IPS-15b (cell line): ENCODE results near the gene PPM1M.
A peak's percentile ranks its signal among the peaks of the same experiment; 100 is the strongest.

Experiments
- H3K27me3 ChIP-seq: one replicate; pipeline ENCODE4 v1.6.1; 2013; ENCODE audit warnings: low read length; ENCODE audit not compliant: control insufficient read depth, insufficient read depth
- H3K36me3 ChIP-seq: one replicate; pipeline ENCODE4 v1.6.1; 2013; ENCODE audit warnings: low read length; ENCODE audit not compliant: control insufficient read depth, insufficient read depth
- H3K4me1 ChIP-seq: one replicate; pipeline ENCODE4 v1.6.1; 2013; ENCODE audit warnings: mild to moderate bottlenecking, low read length; ENCODE audit not compliant: control insufficient read depth, insufficient read depth
- H3K4me3 ChIP-seq: one replicate; pipeline ENCODE4 v1.5.1; 2013; ENCODE audit warnings: low read depth, low read length
- H3K9ac ChIP-seq: one replicate; pipeline ENCODE4 v1.6.1; 2013; ENCODE audit warnings: low read depth, mild to moderate bottlenecking, low read length
- H3K9me3 ChIP-seq: one replicate; pipeline ENCODE4 v1.6.1; 2013; ENCODE audit warnings: mild to moderate bottlenecking, low read length; ENCODE audit not compliant: control insufficient read depth, insufficient read depth

The PPM1M gene

GRCh38 chr3:52243791-52244628, 1.5 kb upstream of the PPM1M start:
- Histone ChIP-seq H3K27me3 (peaks cover 29% of the 10 kb centered on the region), H3K36me3 (peaks cover 3% of the 10 kb centered on the region), H3K9ac (no peak overlapping the region), H3K9me3 (no peaks in the 10 kb centered on the region), H3K4me1 (peaks cover 12% of the 10 kb centered on the region), H3K4me3 (no peak overlapping the region)

- Histone ChIP-seq H3K27me3 (peaks cover 29% of the 10 kb centered on the region), H3K36me3 (peaks cover 10% of the 10 kb centered on the region), H3K4me3 (peak overlapping the region; percentile 65), H3K4me1 (peaks cover 3% of the 10 kb centered on the region), H3K9ac (no peak overlapping the region), H3K9me3 (no peaks in the 10 kb centered on the region)
These were observed 683 bp downstream of the PPM1M start for GRCh38 chr3:52246264-52246620.

- peaks cover 29% of the 10 kb centered on the region for H3K27me3 ChIP-seq
- no peak overlapping the region for H3K9ac ChIP-seq
- H3K36me3 ChIP-seq: peaks cover 16% of the 10 kb centered on the region
- H3K4me1 ChIP-seq: peaks cover 3% of the 10 kb centered on the region
- no peaks in the 10 kb centered on the region for H3K9me3 ChIP-seq
- H3K4me3 ChIP-seq: no peak overlapping the region
These were observed 1.3 kb downstream of the PPM1M start for GRCh38 chr3:52246728-52247408.

- Histone ChIP-seq H3K4me1 (peaks cover 3% of the 10 kb centered on the region), H3K4me3 (no peak overlapping the region), H3K9me3 (no peaks in the 10 kb centered on the region), H3K9ac (no peak overlapping the region), H3K27me3 (peaks cover 29% of the 10 kb centered on the region), H3K36me3 (peaks cover 19% of the 10 kb centered on the region)
These were observed 2.0 kb downstream of the PPM1M start for GRCh38 chr3:52247409-52248164.

GRCh38 chr3:52248165-52248541, 2.6 kb downstream of the PPM1M start:
- no peaks in the 10 kb centered on the region for H3K9me3 ChIP-seq
- no peak overlapping the region for H3K9ac ChIP-seq
- peaks cover 3% of the 10 kb centered on the region for H3K4me1 ChIP-seq
- H3K27me3 ChIP-seq: peaks cover 29% of the 10 kb centered on the region
- no peak overlapping the region for H3K4me3 ChIP-seq
- H3K36me3 ChIP-seq: peaks cover 19% of the 10 kb centered on the region

GRCh38 chr3:52248816-52249547, 3.4 kb downstream of the PPM1M start:
- peaks cover 3% of the 10 kb centered on the region for H3K4me1 ChIP-seq
- H3K9ac ChIP-seq: no peak overlapping the region
- peaks cover 23% of the 10 kb centered on the region for H3K36me3 ChIP-seq
- H3K27me3 ChIP-seq: peaks cover 25% of the 10 kb centered on the region
- no peaks in the 10 kb centered on the region for H3K9me3 ChIP-seq
- H3K4me3 ChIP-seq: no peak overlapping the region

GRCh38 chr3:52249683-52250082, 4.1 kb downstream of the PPM1M start:
- no peaks in the 10 kb centered on the region for H3K9me3 ChIP-seq
- H3K27me3 ChIP-seq: peaks cover 18% of the 10 kb centered on the region
- H3K4me1 ChIP-seq: peaks cover 3% of the 10 kb centered on the region
- no peak overlapping the region for H3K9ac ChIP-seq
- H3K4me3 ChIP-seq: no peak overlapping the region
- peaks cover 24% of the 10 kb centered on the region for H3K36me3 ChIP-seq

- Histone ChIP-seq H3K4me1 (peaks cover 3% of the 10 kb centered on the region), H3K27me3 (peaks cover 14% of the 10 kb centered on the region), H3K4me3 (no peak overlapping the region), H3K9me3 (no peaks in the 10 kb centered on the region), H3K9ac (no peak overlapping the region), H3K36me3 (peaks cover 24% of the 10 kb centered on the region)
These were observed 4.6 kb downstream of the PPM1M start for GRCh38 chr3:52250122-52250521.

GRCh38 chr3:52253314-52254304, 8.1 kb downstream of the PPM1M start:
- H3K9me3 ChIP-seq: no peaks in the 10 kb centered on the region
- H3K4me3 ChIP-seq: no peak overlapping the region
- peaks cover 53% of the 10 kb centered on the region for H3K36me3 ChIP-seq

GRCh38 chr3:52254608-52255007, 9.0 kb downstream of the PPM1M start:
- H3K36me3 ChIP-seq: peaks cover 53% of the 10 kb centered on the region
- no peak overlapping the region for H3K9ac ChIP-seq
- H3K27me3 ChIP-seq: no peaks in the 10 kb centered on the region
- H3K4me3 ChIP-seq: no peak overlapping the region
- no peaks in the 10 kb centered on the region for H3K9me3 ChIP-seq
- H3K4me1 ChIP-seq: no peaks in the 10 kb centered on the region

More at GRCh38 chr3:52253314-52254304, 8.1 kb downstream of the PPM1M start:
- H3K4me1 ChIP-seq: no peaks in the 10 kb centered on the region
- H3K9ac ChIP-seq: no peak overlapping the region
- H3K27me3 ChIP-seq: no peaks in the 10 kb centered on the region
